Vagina (tissue), 2 donors: ENCODE results near the gene ST7.

Experiments
- POLR2AphosphoS5 ChIP-seq, 2 donors: sonication (generic); formaldehyde crosslinking; IDR thresholded peaks; one replicate each; pipeline ENCODE4 v1.9.0; 2017; ENCODE audit warnings: antibody characterized with exemption in 2 of 2, mild to moderate bottlenecking in 2 of 2, low read depth in 1 of 2; ENCODE audit not compliant: insufficient read depth in 1 of 2
- TF ChIP-seq, protein P1 (sequence below), 3 experiments: fragments of 450-650 bp in 2 of 3; fragments of 200-600 bp in 1 of 3; sonication (generic) in 1 of 3; IDR thresholded peaks; one replicate each; pipeline ENCODE4 v1.5.1; 2017 to 2019; ENCODE audit warnings: antibody characterized with exemption in 3 of 3, mild to moderate bottlenecking in 2 of 3, moderate library complexity in 2 of 3

DNA sequence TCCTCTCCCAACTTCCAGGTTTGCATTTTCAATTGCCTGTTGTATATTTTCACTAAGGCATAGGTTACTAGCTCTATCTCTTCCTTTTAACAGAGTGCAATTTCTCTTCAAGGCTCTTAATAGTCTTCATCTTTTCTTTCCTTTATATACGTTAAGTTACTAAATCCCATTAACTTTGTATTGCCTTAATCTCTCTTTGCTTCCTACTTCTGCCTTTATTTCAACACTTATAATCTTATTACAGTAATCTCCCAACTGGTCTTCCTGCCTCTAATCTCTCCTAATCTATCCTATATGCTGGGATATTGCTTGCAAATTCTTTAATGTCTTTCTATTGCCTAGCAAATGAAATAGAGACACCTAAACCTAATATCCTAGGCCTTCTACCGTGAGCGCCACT, 26.1 kb downstream of the ST7 start:
- TF ChIP-seq, protein P1, sequence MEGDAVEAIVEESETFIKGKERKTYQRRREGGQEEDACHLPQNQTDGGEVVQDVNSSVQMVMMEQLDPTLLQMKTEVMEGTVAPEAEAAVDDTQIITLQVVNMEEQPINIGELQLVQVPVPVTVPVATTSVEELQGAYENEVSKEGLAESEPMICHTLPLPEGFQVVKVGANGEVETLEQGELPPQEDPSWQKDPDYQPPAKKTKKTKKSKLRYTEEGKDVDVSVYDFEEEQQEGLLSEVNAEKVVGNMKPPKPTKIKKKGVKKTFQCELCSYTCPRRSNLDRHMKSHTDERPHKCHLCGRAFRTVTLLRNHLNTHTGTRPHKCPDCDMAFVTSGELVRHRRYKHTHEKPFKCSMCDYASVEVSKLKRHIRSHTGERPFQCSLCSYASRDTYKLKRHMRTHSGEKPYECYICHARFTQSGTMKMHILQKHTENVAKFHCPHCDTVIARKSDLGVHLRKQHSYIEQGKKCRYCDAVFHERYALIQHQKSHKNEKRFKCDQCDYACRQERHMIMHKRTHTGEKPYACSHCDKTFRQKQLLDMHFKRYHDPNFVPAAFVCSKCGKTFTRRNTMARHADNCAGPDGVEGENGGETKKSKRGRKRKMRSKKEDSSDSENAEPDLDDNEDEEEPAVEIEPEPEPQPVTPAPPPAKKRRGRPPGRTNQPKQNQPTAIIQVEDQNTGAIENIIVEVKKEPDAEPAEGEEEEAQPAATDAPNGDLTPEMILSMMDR (IDR thresholded peaks at IDR 0.05), result no peak
- no peak for TF ChIP-seq POLR2AphosphoS5 (IDR thresholded peaks at IDR 0.05; ENCODE audit: insufficient read depth in 1 of 2, low read depth in 1 of 2)
